ENCODE measurements around the gene EZR. TPM values are rescaled to one million over a fixed set of nuclear protein-coding genes. Genes with fewer than 3 reads are reported as not detected.

The EZR gene
- total and polyA plus RNA-seq, 2 of the 13 experiments (the other 11 are each of a cell fraction or from before 2014, with no cell fraction given): 34.7 to 60.3 TPM

- TF ChIP-seq ZNF704 (CRISPR knock-in tag; IDR thresholded peaks at IDR 0.05; ENCODE audit: borderline replicate concordance): peak; percentile 33; the same call in 1 of the 2 replicates
- no peak for TF ChIP-seq PCBP1 (IDR thresholded peaks at IDR 0.05; ENCODE audit: borderline replicate concordance, low read depth, low read length)
- TF ChIP-seq ZBTB25 (CRISPR knock-in tag; IDR thresholded peaks at IDR 0.05): no peak
- peak; percentile 26; the same call in 1 of the 2 replicates for TF ChIP-seq ZNF12 (CRISPR knock-in tag; IDR thresholded peaks at IDR 0.05)
- no peak for TF ChIP-seq GABPA (IDR thresholded peaks at IDR 0.05; ENCODE audit: low read depth, low read length)
- no peak for TF ChIP-seq GABPA (CRISPR knock-in tag; IDR thresholded peaks at IDR 0.05; ENCODE audit: low read depth)
- no peak for TF ChIP-seq CHD4 (IDR thresholded peaks at IDR 0.05; ENCODE audit: borderline replicate concordance, low read length)
- 0 out of 2 replicates have a peak, but pooled peaks have one; percentile 13 for TF ChIP-seq ZNF281 (CRISPR knock-in tag; IDR thresholded peaks at IDR 0.05; ENCODE audit: borderline replicate concordance)
- no peak for TF ChIP-seq ZNF350 (CRISPR knock-in tag; IDR thresholded peaks at IDR 0.05; ENCODE audit: borderline replicate concordance, low read depth)
- peak; percentile 52; the same call in 1 of the 2 replicates for TF ChIP-seq ZNF263 (CRISPR knock-in tag; IDR thresholded peaks at IDR 0.05)
- 0 out of 2 replicates have a peak, but pooled peaks have one; percentile 14 for TF ChIP-seq HIVEP1 (CRISPR knock-in tag; IDR thresholded peaks at IDR 0.05)
- TF ChIP-seq ZNF83 (CRISPR knock-in tag; IDR thresholded peaks at IDR 0.05; ENCODE audit: borderline replicate concordance): no peak
- no peak for TF ChIP-seq SIX4 (CRISPR knock-in tag; IDR thresholded peaks at IDR 0.05)
- 0 out of 2 replicates have a peak, but pooled peaks have one; percentile 5 for TF ChIP-seq ARID2 (CRISPR knock-in tag; IDR thresholded peaks at IDR 0.05; ENCODE audit: borderline replicate concordance)
- TF ChIP-seq ZFX (CRISPR knock-in tag; IDR thresholded peaks at IDR 0.05; ENCODE audit: low read depth): peak; percentile 24
- 0 out of 2 replicates have a peak, but pooled peaks have one; percentile 12 for TF ChIP-seq ZNF124 (CRISPR knock-in tag; IDR thresholded peaks at IDR 0.05)
- 0 out of 2 replicates have a peak, but pooled peaks have one; percentile 25 for TF ChIP-seq ZNF414 (CRISPR knock-in tag; IDR thresholded peaks at IDR 0.05)
- TF ChIP-seq SRSF1 (optimal IDR thresholded peaks at IDR 0.05; ENCODE audit: low read depth, low read length): no peak
- TF ChIP-seq KDM4B (CRISPR knock-in tag; IDR thresholded peaks at IDR 0.05): 0 out of 2 replicates have a peak, but pooled peaks have one; percentile 21
- TF ChIP-seq KMT2A (CRISPR knock-in tag; IDR thresholded peaks at IDR 0.05): peak; percentile 53
- TF ChIP-seq KLF6 (CRISPR knock-in tag; IDR thresholded peaks at IDR 0.05): 0 out of 2 replicates have a peak, but pooled peaks have one; percentile 9
- no peak for TF ChIP-seq NFE2L2 (IDR thresholded peaks at IDR 0.05; ENCODE audit: low read length)
- 0 out of 2 replicates have a peak, but pooled peaks have one; percentile 4 for TF ChIP-seq ZNF510 (CRISPR knock-in tag; IDR thresholded peaks at IDR 0.05; ENCODE audit: low read depth)
- TF ChIP-seq NFATC3 (CRISPR knock-in tag; IDR thresholded peaks at IDR 0.05): peak; percentile 66; the same call in 1 of the 2 replicates
Measured at GRCh38 chr6:158816803-158817727, 2.1 kb downstream of the EZR start (continued).
